Heart right ventricle (tissue), 16 donors: Measurements from ENCODE around the gene PPFIA3. TPM values are rescaled to one million over a fixed set of nuclear protein-coding genes. Genes with fewer than 3 reads are reported as not detected.

Experiments used
- ATAC-seq, 8 donors: fragments of 200-7000 bp; cut with Tn5 transposase; one replicate each; pipeline ENCODE4 v1.9.1; 2020; ENCODE audit warnings: mild to moderate bottlenecking in 8 of 8, moderate library complexity in 8 of 8, moderate number of reproducible peaks in 1 of 8
- DNase-seq, 2 donors: peaks; one replicate each; pipeline ENCODE4 v3.0.0-alpha.2; 2020
- H3K27ac ChIP-seq, 10 donors: fragments of 200-600 bp; sonication (generic) in 2 of 10; one replicate each; pipeline versions ENCODE4 v1.5.0 to v1.8.0; 2020 to 2022; ENCODE audit warnings: mild to moderate bottlenecking in 3 of 10
- H3K27me3 ChIP-seq, 7 donors: fragments of 200-600 bp; one replicate each; pipeline ENCODE4 v1.8.0; 2021 to 2022; ENCODE audit warnings: mild to moderate bottlenecking in 2 of 7
- H3K36me3 ChIP-seq, 9 donors: fragments of 200-600 bp; sonication (generic) in 1 of 9; one replicate each; pipeline versions ENCODE4 v1.5.0 to v1.8.0; 2020 to 2022; ENCODE audit warnings: mild to moderate bottlenecking in 2 of 9
- H3K4me1 ChIP-seq, 9 donors: fragments of 200-600 bp; sonication (generic) in 1 of 9; one replicate each; pipeline versions ENCODE4 v1.5.0 to v1.8.0; 2020 to 2022; ENCODE audit warnings: mild to moderate bottlenecking in 4 of 9
- H3K4me3 ChIP-seq, 10 donors: fragments of 200-600 bp; sonication (generic) in 2 of 10; one replicate each; pipeline versions ENCODE4 v1.5.0 to v1.8.0; 2020 to 2022; ENCODE audit warnings: mild to moderate bottlenecking in 7 of 10, moderate library complexity in 2 of 10
- H3K9me3 ChIP-seq, 11 donors: fragments of 200-600 bp in 10 of 11; sonication (generic) in 2 of 11; one replicate each; pipeline versions ENCODE4 v1.5.0 to v1.8.0; 2013 to 2022; ENCODE audit warnings: mild to moderate bottlenecking in 2 of 11, control low read depth in 1 of 11, moderate library complexity in 1 of 11
- CTCF ChIP-seq, 9 donors: fragments of 200-600 bp; sonication (generic) in 2 of 9; IDR thresholded peaks; one replicate each; pipeline versions ENCODE4 v1.5.0 to v1.8.0; 2021 to 2022; ENCODE audit warnings: antibody characterized with exemption in 9 of 9, mild to moderate bottlenecking in 5 of 9, moderate library complexity in 1 of 9
- WGBS, 2 donors: extraction: QIAGEN DNeasy Blood & Tissue Kit; methylation state at CpG; one replicate each; pipeline ENCODE4 v1.1.7; 2013; ENCODE audit warnings: inconsistent platforms in 1 of 2; 5-methylcytosine and 5-hydroxymethylcytosine counted together
- intact Hi-C, 10 donors: fragments of 100-400 bp; cut with DNase I; formaldehyde crosslinking; loops; one replicate each; pipeline versions ENCODE4 v1.11.1 to v1.14.2; 2022
- polyA plus RNA-seq, 2 donors: library from polyadenylated mRNA; stranded (reverse); fragments of 200-250 nt; gene quantifications; one replicate each; pipeline ENCODE4 v1.2.3, GENCODE V29; 2013
- total RNA-seq, 10 donors: library from RNA; stranded (reverse); fragmentation: NEBNext Ultra II Directional in 3 of 10; extraction: Animal tissue kit (Norgen Biotek cat#: 25700) in 3 of 10; gene quantifications; one replicate each; pipeline versions ENCODE4 v1.2.1 to v1.2.4, GENCODE V29; 2021 to 2023
- donor health status: Arrhythmogenic right ventricular cardiomyopathy.
- donor health status: ischemic (EF 13 %, LVEDD 7.1; RV severe dilation, severe dysfunction).
- donor health status: healthy with polysubstance abuse.
- donor health status: DM: no; HTN: yes; CAD: no.
- donor health status: DM: no; HTN: no; CAD: no.
- donor health status: ischemic (EF 25% LVEDD 6.9; RV normal size, moderate dysfunction).
- donor health status: ischemic (EF 25% LVEDD 5.7; RV mildly dilated, moderate dysfunction).
- donor health status: healthy.
- donor health status: DM: yes; HTN: yes; CAD: no.
- donor health status: Ischemic cardiomyopathy.
- donor health status: ischemic (EF 35%, LVEDD 5.7; RV mildly dilated, moderate dysfunction).
- donor health status: nonischemic (EF 11% LVEDD 7.7; RV severe dilation, severe dysfunction).
- donor health status: DM: yes; HTN: yes; CAD: no.
- donor health status: PGD.
- donor health status: ischemic (EF 29% LVEDD 5.4; RV normal size, mild dysfunction).
- donor health status: nonischemic (EF 23%, LVEDD 6.1; RV moderate dilation, normal function).

Gene PPFIA3
- total and polyA plus RNA-seq, 12 donors: 3.6 to 16.7 (median 6.3) TPM

- H3K9me3 ChIP-seq: peaks cover 0 to 9% (median 0%) of the 10 kb centered on the region in 11 donors
- intact Hi-C loops: no loop called here
- no peak overlapping the region for H3K4me3 ChIP-seq
- DNase-seq (no peak), ATAC-seq (no peak)
- peaks cover 0 to 18% (median 13%) of the 10 kb centered on the region in 9 donors for H3K4me1 ChIP-seq
- 81 to 86% methylated on average over 5 of the region's 5 CpGs for WGBS, 2 donors
- no peaks in the 10 kb centered on the region for H3K27me3 ChIP-seq
- H3K27ac ChIP-seq: no peak overlapping the region
- peaks cover 0 to 96% (median 59%) of the 10 kb centered on the region in 9 donors for H3K36me3 ChIP-seq
- TF ChIP-seq CTCF (IDR thresholded peaks at IDR 0.05): no peak
These were observed 66.8 kb downstream of the PPFIA3 start for GRCh38 chr19:49186108-49186507.

GRCh38 chr19:49188626-49189200, 69.4 kb downstream of the PPFIA3 start:
- DNase-seq: no peak
- Histone ChIP-seq H3K4me1 (peaks cover 0 to 18% (median 13%) of the 10 kb centered on the region in 9 donors), H3K4me3 (no peak overlapping the region), H3K36me3 (peaks cover 0 to 100% (median 66%) of the 10 kb centered on the region in 9 donors), H3K27me3 (no peaks in the 10 kb centered on the region), H3K27ac (peak overlapping the region in 9 of 10 donors; percentile 19 to 90 (median 62)), H3K9me3 (peaks cover 0 to 6% (median 0%) of the 10 kb centered on the region in 11 donors)
- TF ChIP-seq CTCF (IDR thresholded peaks at IDR 0.05): no peak
- peak in 3 of 8 donors; percentile 20 to 24 (median 21) for ATAC-seq
- intact Hi-C loops: no loop called here
- 88 to 89% methylated on average over 21 of the region's 21 CpGs for WGBS, 2 donors

- Histone ChIP-seq H3K27ac (peak overlapping the region; percentile 7 to 90 (median 55)), H3K4me3 (no peak overlapping the region), H3K4me1 (peaks cover 0 to 18% (median 13%) of the 10 kb centered on the region in 9 donors), H3K36me3 (peaks cover 0 to 99% (median 60%) of the 10 kb centered on the region in 9 donors), H3K27me3 (no peaks in the 10 kb centered on the region), H3K9me3 (peaks cover 0 to 1% (median 0%) of the 10 kb centered on the region in 11 donors)
- DNase-seq (no peak), ATAC-seq (peak in 6 of 8 donors; percentile 11 to 62 (median 28))
- no peak for TF ChIP-seq CTCF (IDR thresholded peaks at IDR 0.05)
- intact Hi-C loops: no loop called here
- 68 to 73% methylated on average over 5 of the region's 5 CpGs for WGBS, 2 donors
These were observed 69.9 kb downstream of the PPFIA3 start for GRCh38 chr19:49189259-49189658.

GRCh38 chr19:49190781-49191180, 71.4 kb downstream of the PPFIA3 start:
- no peak for DNase-seq
- no peak for ATAC-seq
- H3K27ac ChIP-seq: peak overlapping the region in 1 of 10 donors; percentile 62
- intact Hi-C loops: no loop called here
- peaks cover 0 to 18% (median 13%) of the 10 kb centered on the region in 9 donors for H3K4me1 ChIP-seq
- H3K9me3 ChIP-seq: no peaks in the 10 kb centered on the region
- no peak for TF ChIP-seq CTCF (IDR thresholded peaks at IDR 0.05)
- no peaks in the 10 kb centered on the region for H3K27me3 ChIP-seq
- H3K4me3 ChIP-seq: no peak overlapping the region
- 96 to 97% methylated on average over 3 of the region's 3 CpGs for WGBS, 2 donors
- H3K36me3 ChIP-seq: peaks cover 0 to 97% (median 47%) of the 10 kb centered on the region in 9 donors
